Effector CD4-positive, alpha-beta T cell (primary cell): ENCODE measurements around the gene GLS.

ENCODE experiments used
- DNase-seq: peaks from one replicate; pipeline ENCODE4 v3.0.0-alpha.2; 2020

The GLS gene

GRCh38 chr2:190888449-190888848 lies 7.8 kb downstream of the GLS start:
- DNase-seq = no peak

- no peak for DNase-seq
Measured at GRCh38 chr2:190889175-190889943, 8.7 kb downstream of the GLS start.

GRCh38 chr2:190891372-190891771 lies 10.8 kb downstream of the GLS start:
- DNase-seq = no peak

- no peak for DNase-seq
Measured at GRCh38 chr2:190891889-190892288, 11.3 kb downstream of the GLS start.

GRCh38 chr2:190893157-190893556 lies 12.5 kb downstream of the GLS start:
- no peak for DNase-seq

GRCh38 chr2:190896477-190896876 lies 15.9 kb downstream of the GLS start:
- DNase-seq = no peak

- DNase-seq = no peak
Measured at GRCh38 chr2:190903693-190904450, 23.3 kb downstream of the GLS start.

GRCh38 chr2:190904640-190905261 lies 24.1 kb downstream of the GLS start:
- DNase-seq = no peak

GRCh38 chr2:190908532-190908931 lies 27.9 kb downstream of the GLS start:
- DNase-seq = no peak

GRCh38 chr2:190909680-190910079 lies 29.1 kb downstream of the GLS start:
- no peak for DNase-seq

GRCh38 chr2:190910341-190911136 lies 29.9 kb downstream of the GLS start:
- no peak for DNase-seq

- DNase-seq = no peak
Measured at GRCh38 chr2:190911813-190912212, 31.2 kb downstream of the GLS start.

GRCh38 chr2:190912726-190913125 lies 32.1 kb downstream of the GLS start:
- DNase-seq = no peak

GRCh38 chr2:190913725-190914124 lies 33.1 kb downstream of the GLS start:
- no peak for DNase-seq

GRCh38 chr2:190916829-190917228 lies 36.2 kb downstream of the GLS start:
- no peak for DNase-seq

- no peak for DNase-seq
Measured at GRCh38 chr2:190920085-190920484, 39.5 kb downstream of the GLS start.

GRCh38 chr2:190922376-190922775 lies 41.8 kb downstream of the GLS start:
- no peak for DNase-seq

GRCh38 chr2:190927301-190927700 lies 46.7 kb downstream of the GLS start:
- DNase-seq = no peak

- DNase-seq = no peak
Measured at GRCh38 chr2:190929919-190930318, 49.3 kb downstream of the GLS start.

- no peak for DNase-seq
Measured at GRCh38 chr2:190930411-190930810, 49.8 kb downstream of the GLS start.

- DNase-seq = no peak
Measured at GRCh38 chr2:190932514-190932913, 51.9 kb downstream of the GLS start.

GRCh38 chr2:190933361-190933760 lies 52.7 kb downstream of the GLS start:
- no peak for DNase-seq

GRCh38 chr2:190935054-190935453 lies 54.4 kb downstream of the GLS start:
- DNase-seq = no peak
